Activated CD4-positive, CD25-positive, alpha-beta regulatory T cell treated with anti-CD3 and anti-CD28 coated beads, Interleukin-2, amount 50 U/mL, for 16 hours (primary cell): Measurements from ENCODE around the gene C3orf22.
"Not testable (repeated sequence)": the region's sequence is repeated elsewhere in the genome, so short reads cannot be mapped to it uniquely, and the experiment has no call there.

ENCODE experiments used
- DNase-seq: peaks from one replicate; pipeline ENCODE4 v3.0.0-alpha.2; 2020; ENCODE audit warnings: low read depth, low spot score

C3orf22 gene

GRCh38 chr3:126558336-126559071 is at the start of gene C3orf22:
Gene C3orf22, minus strand, starts transcription at chr3:126558932. Its CDS starts 5,542 bp downstream, at chr3:126553390.
- DNase-seq = no peak

- DNase-seq = no peak
These were observed 48.6 kb upstream of the C3orf22 start for GRCh38 chr3:126607214-126607908.

- DNase-seq = no peak
These were observed 47.3 kb upstream of the C3orf22 start for GRCh38 chr3:126606001-126606400.

GRCh38 chr3:126604691-126605090 is 46.0 kb upstream of the C3orf22 start:
- DNase-seq = no peak

GRCh38 chr3:126599101-126599500 is 40.4 kb upstream of the C3orf22 start:
- no peak for DNase-seq

GRCh38 chr3:126595479-126595878 is 36.7 kb upstream of the C3orf22 start:
- not testable (repeated sequence) for DNase-seq

- not testable (repeated sequence) for DNase-seq
These were observed 32.8 kb upstream of the C3orf22 start for GRCh38 chr3:126591515-126591914.

GRCh38 chr3:126582311-126582710 is 23.6 kb upstream of the C3orf22 start:
- no peak for DNase-seq

- no peak for DNase-seq
These were observed 22.8 kb upstream of the C3orf22 start for GRCh38 chr3:126581569-126581968.

- no peak for DNase-seq
These were observed 22.0 kb upstream of the C3orf22 start for GRCh38 chr3:126580746-126581145.

- no peak for DNase-seq
These were observed 20.0 kb upstream of the C3orf22 start for GRCh38 chr3:126578702-126579101.

- no peak for DNase-seq
These were observed 18.5 kb upstream of the C3orf22 start for GRCh38 chr3:126577261-126577660.

GRCh38 chr3:126573492-126574117 is 14.9 kb upstream of the C3orf22 start:
- no peak for DNase-seq

- DNase-seq = no peak
These were observed 12.3 kb upstream of the C3orf22 start for GRCh38 chr3:126571078-126571477.

- no peak for DNase-seq
These were observed 11.4 kb upstream of the C3orf22 start for GRCh38 chr3:126570103-126570541.

- DNase-seq = no peak
These were observed 10.8 kb upstream of the C3orf22 start for GRCh38 chr3:126569390-126569975.

GRCh38 chr3:126568776-126569342 is 10.1 kb upstream of the C3orf22 start:
- DNase-seq = no peak

- DNase-seq = no peak
These were observed 9.1 kb upstream of the C3orf22 start for GRCh38 chr3:126567696-126568438.

- no peak for DNase-seq
These were observed 4.1 kb upstream of the C3orf22 start for GRCh38 chr3:126562737-126563276.

GRCh38 chr3:126557761-126558160 is 971 bp downstream of the C3orf22 start:
- DNase-seq = no peak

- DNase-seq = no peak
These were observed 1.4 kb downstream of the C3orf22 start for GRCh38 chr3:126557415-126557745.
